Activated T-cell treated with anti-CD3 and anti-CD28 coated beads, Interleukin-2, amount 50 U/mL, for 48 hours (primary cell): ENCODE measurements around the gene CUZD1.

Experiments used
- DNase-seq, 2 experiments: peaks; one replicate each; pipeline ENCODE4 v3.0.0-alpha.2; 2020

CUZD1 gene

DNA sequence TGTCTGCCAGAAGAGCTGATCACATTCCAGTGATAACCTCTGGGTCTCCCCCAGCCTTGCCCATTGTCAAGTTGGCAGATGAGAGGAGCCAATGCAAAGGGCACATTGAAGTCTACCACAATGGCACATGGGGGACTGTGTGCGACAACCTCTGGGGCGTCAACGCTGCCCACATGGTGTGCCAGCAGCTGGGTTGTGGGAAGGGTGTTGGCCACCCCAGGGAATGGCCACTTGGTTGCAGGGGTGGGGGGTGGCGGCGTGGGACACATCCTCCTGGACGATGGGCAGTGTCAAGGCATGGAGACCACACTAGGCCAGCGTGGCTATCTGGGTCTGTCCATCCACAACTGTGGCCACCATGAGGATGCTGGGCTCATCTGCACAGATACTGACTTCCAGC lies 43.4 kb downstream of the CUZD1 start:
- no peak for DNase-seq

DNA sequence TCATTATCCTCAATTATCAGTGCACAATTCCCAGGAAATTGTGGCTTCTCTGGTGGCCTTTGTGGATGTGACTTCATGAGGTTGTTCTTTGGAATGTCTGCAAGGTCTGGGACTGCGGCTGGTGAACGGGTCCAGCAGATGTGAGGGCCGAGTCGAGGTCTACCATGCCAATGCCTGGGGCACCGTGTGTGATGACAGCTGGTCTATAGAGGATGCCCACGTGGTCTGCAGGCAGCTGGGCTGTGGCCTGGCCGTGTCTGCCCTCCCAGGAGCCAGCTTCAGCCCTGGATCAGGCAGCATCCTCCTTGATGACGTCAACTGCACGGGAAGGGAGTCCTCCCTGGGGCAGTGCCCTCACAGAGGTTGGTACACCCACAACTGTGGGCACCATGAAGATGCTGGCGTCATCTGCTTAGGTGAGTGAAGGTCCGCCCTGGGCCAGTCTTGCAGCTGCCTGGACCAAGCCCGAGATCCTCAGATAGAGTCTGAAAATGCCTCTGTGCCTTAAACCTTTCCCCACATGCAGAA lies 46.9 kb downstream of the CUZD1 start:
- no peak for DNase-seq

DNA sequence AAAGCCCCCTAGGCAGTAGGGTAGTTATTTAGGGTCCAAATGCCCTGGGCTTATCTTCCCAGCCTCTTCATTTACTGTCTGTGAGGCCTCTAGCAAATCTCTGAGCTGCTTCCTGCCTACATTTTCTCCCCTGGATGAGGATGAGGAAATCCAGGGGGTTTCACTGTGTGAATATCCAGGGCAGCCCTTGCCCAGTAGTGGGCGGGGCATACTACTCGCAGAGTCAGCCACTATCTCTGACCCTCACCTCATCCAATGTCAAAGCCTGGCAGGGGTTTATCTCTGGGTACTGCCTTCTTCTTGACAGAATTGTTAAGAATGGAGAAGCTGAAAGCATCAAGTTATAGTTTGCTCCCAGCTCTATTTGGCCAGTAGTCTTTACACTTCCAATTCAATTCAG lies 48.9 kb downstream of the CUZD1 start:
- DNase-seq, result no peak

- no peak for DNase-seq
Measured at GRCh38 chr10:122795924-122796323, 49.7 kb downstream of the CUZD1 start.

- no peak for DNase-seq
Measured at GRCh38 chr10:122786269-122786668, 59.4 kb downstream of the CUZD1 start.

DNA sequence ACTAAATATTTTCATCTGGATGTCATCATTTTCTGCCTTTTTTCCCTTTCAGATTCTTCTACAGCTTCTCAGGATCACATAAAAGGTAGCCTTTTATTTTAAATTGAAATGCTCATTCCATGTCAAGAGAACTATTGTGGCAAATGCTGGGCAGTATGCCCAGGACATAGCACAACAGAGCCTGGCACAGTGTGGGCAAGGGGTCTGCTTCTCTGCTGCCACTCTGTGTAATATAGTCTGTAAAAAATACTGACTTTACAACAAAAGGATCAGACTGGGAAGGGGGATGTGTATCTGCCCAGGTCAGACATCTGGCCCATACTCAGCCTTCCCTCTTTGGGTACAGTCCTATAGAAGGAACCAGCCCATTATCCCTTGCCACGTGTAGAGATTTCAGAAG lies 62.7 kb downstream of the CUZD1 start:
- DNase-seq, result no peak
